TTC549 (cell line): Measurements from ENCODE around the gene RNF152.
"Not testable (repeated sequence)": the region's sequence is repeated elsewhere in the genome, so short reads cannot be mapped to it uniquely, and the experiment has no call there.

Source experiments
- FAIRE-seq: peaks from 2 replicates; lab custom pipeline; 2012; peaks lifted over from hg19 to GRCh38; lab: Jason Lieb, UNC

The RNF152 gene

GRCh38 chr18:61815885-61816470 lies 76.8 kb downstream of the RNF152 start:
- FAIRE-seq, result no peak

DNA sequence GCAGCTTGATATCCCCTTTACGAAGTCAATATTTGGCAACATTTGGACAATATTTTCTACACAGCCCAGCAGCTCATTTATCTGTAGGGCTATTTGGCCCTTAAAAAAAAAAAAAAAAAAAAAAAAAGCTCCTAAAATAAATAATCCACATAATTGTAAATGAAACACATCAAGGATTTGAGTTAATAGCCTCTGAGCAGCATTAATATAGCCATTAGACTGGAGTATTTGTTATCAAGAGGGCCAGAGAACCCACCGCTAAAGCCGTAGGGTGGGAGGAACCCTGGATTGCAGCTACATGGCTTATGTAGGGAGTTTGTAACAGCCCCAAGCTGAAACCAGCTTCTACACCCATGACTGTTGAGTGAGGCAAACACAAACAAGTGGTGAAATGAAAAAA lies 84.5 kb downstream of the RNF152 start:
- FAIRE-seq, result no peak

- no peak for FAIRE-seq
These were observed 89.4 kb downstream of the RNF152 start for GRCh38 chr18:61803393-61803792.

GRCh38 chr18:61797696-61798590 lies 94.9 kb downstream of the RNF152 start:
- no peak for FAIRE-seq

DNA sequence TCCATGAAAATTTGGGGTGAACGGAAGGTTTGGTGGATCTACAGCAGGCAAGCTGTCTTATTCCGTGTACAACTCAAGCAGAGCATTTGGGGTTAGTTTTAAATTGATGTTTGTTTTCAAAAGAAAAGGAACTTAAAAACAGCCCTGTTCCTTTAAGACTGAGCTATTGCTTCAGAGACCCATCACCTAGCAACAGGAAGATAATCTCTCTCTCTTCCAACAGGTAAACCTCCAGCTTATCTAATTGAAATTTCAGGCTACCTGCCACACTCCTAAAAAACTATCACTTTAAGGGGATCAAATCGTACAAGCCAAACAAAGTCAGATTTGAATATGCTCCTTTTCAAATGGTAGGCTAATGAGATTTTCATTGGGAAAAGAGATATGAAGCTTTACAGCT lies 101.8 kb downstream of the RNF152 start:
- FAIRE-seq, result no peak

GRCh38 chr18:61787011-61787670 lies 105.7 kb downstream of the RNF152 start:
- FAIRE-seq, result not testable (repeated sequence)

- no peak for FAIRE-seq
These were observed 107.2 kb downstream of the RNF152 start for GRCh38 chr18:61785588-61785987.

DNA sequence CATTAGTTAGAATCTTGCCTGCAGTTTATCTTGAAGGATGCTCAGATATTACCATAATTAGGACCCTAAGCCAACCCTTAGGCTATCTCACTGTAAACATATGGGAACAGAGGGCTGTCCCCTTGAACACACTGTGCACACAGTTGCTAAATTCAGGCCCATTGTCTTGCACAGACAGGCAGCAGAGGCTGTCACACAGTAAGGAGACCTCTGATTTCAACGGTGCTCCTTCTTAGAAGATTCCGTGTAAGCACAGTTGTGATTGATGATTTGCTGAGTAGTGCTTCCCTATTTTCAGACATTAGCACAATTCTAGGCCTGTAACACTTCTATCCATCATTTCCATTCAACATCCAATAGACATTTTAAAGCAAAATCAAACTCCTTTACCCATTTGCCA lies 108.0 kb downstream of the RNF152 start:
- no peak for FAIRE-seq

DNA sequence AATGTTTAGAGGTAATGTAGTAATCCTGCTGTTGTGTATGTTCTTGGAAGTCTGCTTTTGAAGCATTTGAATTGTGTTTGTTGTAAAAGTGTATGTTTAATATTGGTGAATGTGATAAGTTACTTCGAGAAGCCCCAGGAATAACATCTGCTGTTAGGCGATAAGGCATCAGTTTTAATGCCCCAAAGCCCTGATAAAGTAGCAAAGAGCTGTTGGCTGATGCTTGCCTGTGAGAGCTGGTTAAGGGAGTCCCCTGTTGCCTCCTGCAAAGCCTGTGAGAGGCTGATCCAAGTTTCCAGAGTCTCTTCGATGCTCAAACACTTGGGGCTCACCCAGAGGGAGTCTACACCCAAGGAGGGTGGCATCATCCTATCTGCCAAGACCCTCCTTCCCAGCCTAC lies 110.3 kb downstream of the RNF152 start:
- no peak for FAIRE-seq

DNA sequence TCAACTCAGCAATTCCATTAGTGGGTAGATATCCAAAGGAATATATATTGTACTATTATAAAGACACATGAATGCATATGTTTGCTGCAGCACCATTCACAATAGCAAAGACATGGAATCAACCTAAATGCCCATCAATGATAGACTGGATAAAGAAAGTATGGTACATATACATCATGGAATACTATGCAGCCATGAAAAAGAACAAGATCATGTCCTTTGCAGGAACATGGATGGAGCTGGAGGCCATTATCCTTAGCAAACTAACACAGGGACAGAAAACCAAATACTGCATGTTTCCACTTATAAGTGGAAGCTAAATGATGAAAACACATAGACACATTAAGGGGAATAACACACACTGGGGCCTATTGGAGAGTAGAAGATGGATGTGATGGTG lies 116.6 kb downstream of the RNF152 start:
- FAIRE-seq, result not testable (repeated sequence)

- FAIRE-seq, result no peak
These were observed 118.0 kb downstream of the RNF152 start for GRCh38 chr18:61774846-61775245.

GRCh38 chr18:61772293-61772848 lies 120.4 kb downstream of the RNF152 start:
- FAIRE-seq, result no peak

GRCh38 chr18:61771861-61772260 lies 120.9 kb downstream of the RNF152 start:
- no peak for FAIRE-seq

DNA sequence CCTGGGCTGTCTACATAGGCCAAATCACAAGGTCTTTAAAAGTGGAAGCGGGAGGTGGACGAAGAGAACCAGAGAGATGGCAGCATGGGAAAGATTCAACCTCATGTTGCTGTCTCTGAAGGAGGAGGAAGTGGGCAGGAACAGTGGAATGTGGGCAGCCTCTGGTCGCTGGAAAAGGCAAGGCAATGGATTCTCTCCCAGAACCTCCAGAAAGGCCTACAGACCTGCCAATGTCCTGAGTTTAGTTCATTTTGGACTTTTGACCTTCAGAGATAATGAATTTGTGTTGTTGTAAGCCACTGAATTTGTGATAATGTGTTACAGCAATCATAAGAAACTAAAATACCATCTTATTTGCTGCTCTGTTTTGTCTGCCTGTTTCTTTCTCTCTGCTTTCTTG lies 122.5 kb downstream of the RNF152 start:
- no peak for FAIRE-seq

DNA sequence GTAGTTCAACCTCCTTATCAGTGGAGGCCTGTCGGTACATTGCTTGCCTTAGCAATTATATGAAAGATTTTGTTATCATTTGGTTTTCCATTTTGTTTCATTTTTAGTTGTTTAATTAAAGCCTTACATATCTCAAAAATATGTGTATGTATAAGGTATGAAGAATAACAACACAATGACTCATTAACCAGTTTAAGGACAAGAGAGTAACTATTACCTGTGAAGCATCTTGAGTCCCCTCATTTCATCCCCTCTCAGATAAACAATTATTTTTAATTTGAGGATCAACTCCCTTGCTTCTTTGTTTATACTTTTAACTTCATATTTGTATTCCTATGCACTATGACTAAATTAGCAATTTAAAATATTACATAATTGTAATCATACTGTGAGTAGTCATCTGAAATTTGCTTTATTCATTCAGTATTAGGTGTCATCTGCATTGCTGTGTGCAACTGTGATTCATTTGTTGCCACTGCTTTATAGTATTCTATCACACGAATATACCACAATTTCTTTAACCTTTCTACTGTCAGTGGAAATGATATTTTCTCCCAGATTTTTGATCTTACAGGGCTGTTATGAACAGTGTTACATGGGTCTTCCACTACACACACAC lies 126.4 kb downstream of the RNF152 start:
- no peak for FAIRE-seq

DNA sequence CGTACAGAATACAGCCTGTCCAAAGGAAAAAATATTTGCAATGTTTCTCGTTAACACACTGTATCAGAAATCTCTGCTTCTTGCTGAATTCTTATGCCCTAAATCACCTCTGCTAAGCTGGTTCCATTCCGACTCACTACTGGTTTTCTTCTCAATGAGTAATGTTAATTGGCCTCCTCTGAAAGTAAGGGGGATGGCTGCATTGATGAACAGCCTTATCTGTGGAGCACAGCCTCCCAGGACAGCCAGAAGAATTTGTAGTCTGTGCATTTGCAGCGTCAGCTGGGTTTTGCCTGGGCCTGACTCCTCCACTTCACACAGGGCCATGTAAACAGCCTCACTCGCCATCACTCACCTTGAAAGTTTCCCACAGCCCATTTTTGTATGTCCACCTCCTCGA lies 127.7 kb downstream of the RNF152 start:
- no peak for FAIRE-seq

- no peak for FAIRE-seq
These were observed 128.4 kb downstream of the RNF152 start for GRCh38 chr18:61764381-61764780.

DNA sequence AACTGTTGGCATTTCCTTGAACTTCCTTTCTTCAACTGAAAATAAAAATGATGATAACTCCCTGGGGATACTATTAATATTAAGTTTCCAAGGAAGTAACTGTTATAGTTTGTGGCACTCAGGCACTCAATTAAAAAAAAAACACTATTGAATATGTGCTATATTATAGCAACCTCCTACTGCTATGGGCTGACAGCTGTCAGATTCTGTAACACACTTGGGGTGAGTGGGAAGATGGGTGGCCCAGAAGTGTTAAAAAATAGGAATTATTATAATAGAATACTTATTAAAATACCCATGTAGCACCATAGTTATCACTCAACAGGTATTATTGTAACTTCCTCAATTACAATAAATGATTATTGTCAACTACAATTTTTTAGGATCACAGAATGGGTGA lies 130.9 kb downstream of the RNF152 start:
- FAIRE-seq, result no peak
